NOMO-1 treated with dmso at 0.1 percent for 144 hours (cell line): ENCODE data around the gene GRIK5.
A peak's percentile ranks its signal among the peaks of the same experiment; 100 is the strongest.

Source experiments
- DNase-seq: peaks from one replicate; lab custom pipeline; 2025; ENCODE audit not compliant: unreplicated experiment; lab: John Stamatoyannopoulos, UW

Gene GRIK5

DNA sequence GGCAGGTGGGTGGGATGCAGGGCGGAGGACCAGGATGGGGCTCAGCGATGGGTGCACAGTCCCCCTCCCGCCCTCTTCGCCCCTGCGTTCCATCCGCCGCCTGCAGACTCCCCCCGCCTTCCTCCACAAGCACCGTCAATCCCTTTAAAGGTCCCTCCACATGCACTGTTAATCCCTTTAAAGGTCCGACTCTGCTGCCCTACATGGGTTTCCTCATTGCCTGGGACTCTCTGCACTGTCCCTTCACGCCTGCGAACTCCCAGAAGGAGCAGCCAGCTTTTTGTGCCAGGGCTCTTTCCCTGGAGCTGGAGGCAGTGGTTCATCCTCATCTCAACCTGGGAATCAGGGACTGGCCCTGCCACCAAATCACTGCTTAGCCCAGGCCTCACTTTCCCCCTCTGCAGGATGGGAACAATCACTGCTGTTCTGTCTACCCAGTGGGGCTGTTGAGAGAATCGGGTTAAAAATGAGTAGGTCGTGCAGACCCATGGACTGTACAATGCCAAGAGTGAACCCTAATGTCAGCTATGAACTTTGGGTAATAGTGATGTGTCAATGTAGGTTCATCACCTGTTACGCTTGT, 26.3 kb upstream of the GRIK5 start:
- no peak for DNase-seq

DNA sequence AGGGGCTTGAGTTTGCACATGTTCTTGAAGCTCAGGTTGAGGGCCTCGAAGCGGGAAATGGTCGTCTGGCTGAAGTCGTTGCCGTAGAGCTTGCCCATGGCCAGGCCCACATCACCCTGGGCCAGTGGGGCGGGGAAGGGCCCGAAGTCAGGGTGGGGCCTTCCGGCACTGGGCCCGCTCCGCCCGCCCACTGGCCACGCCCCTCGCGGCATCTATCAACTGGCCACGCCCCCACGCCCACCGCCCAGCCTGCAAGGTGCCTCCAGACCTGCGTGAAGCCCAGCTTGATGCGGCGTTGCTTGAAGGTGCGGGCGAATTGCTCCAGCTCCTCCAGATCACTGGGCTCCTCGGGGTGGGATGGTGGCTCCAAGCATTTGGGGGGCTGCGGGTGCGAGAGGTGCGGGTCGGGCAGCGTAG, 25.8 kb upstream of the GRIK5 start:
- no peak for DNase-seq

DNA sequence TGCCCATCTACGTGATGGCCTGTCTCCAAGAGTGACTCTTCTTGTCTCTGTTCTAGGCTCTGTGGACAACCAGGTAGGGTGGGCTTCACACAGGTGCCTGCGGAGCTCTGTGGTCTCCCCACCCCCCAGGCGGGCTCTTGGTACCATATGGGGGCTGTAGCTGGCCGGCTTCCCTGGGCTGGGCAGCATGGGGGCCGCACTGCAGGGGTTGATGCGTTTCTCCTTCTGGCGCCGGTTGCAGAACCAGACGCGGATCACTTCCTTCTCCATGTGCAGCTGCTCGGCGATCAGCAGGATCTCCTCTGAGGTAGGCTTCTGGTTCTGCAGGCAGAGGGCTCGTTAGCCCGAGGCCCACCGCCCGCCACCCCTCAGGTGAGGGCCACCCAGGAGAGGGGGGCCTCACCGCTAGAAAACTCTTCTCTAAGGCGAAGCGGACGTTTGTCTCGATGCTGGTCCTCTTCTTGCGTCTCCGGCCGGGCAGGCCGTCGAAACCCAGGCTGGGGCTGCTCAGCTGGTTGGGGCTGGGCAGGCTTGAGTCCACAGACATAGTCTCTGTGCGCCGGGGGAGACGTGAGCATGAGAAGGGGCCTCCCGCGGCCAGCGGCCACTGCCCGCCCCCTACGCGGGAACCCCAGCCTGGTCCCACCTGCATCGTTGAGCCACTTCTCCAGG, 25.3 kb upstream of the GRIK5 start:
- no peak for DNase-seq

DNA sequence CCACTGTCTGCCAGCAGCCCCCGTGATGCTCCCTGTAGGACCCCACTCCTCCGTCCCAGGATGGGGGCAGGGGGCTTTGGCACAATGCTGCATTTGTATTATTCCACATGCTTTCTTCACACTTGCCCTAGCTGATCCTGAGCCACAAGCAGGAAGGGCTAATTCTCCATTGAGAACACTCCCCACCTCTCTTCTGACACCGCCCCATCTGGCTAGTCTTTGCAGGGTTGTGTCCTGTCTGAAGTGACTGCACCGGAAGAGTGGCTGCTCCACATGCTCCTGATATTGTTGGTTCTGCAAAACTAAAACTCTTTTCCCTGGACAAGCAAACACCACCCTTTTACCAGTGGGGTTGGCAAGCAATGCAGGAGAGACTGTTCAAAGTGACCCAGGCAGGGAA, 23.9 kb upstream of the GRIK5 start:
- no peak for DNase-seq

DNA sequence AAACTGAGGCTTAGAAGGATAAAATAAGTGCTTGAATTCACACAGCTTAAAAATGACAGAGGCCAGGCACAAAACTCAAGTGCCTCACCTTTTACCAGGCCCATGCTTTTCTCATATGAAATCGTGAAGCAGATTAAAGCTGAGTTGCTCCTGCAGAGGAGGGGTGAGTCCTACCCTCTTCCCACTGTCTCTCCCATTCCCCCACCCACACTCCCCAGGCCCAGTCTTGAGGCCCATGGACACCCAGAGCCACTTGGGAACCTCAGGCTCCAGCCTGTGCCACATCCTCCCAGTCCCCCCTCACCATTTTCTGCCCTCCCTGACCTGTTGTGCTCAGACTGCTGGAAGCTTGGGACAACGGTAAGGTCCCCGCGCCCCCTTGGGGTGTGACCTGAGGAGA, 23.5 kb upstream of the GRIK5 start:
- no peak for DNase-seq

DNA sequence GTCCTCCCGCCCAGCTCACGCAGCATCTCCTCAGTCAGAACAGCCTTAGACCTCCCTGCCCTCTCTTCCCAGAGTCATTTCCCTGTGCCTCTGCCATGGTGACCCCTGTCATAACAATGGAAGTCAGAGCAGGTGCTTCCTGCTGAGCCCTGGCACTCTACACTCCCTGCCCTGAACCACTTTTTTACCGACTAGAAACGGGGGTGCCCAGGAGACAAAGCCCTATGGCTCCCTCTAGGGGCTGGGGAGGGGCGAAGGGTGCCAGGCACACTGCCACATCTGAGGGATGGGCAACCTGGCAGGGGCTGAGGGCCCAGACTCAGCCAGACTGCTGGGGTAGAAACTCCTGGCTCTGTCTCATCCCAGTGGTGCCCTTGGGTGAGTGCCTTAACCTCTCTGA, 22.3 kb upstream of the GRIK5 start:
- no peak for DNase-seq

DNA sequence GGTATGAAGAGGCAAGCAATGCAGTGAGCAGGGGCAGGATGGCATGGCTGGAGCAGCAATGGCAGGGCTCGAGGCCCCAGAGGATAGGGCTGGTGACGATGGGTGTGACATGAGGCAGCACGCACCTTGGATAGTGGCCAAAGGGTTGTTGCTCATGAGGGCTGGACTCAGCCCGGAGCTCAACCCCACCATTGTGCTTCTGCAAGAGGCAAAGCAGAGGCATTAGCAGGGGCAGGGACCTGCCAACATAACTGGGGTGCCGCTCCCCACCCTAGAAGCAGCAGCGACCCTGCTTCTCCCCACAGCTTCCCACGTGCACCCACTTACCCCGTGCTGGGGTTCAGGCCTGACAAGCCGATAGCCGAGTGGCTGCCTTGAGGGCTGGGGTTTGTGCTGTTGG, 21.7 kb upstream of the GRIK5 start:
- no peak for DNase-seq

DNA sequence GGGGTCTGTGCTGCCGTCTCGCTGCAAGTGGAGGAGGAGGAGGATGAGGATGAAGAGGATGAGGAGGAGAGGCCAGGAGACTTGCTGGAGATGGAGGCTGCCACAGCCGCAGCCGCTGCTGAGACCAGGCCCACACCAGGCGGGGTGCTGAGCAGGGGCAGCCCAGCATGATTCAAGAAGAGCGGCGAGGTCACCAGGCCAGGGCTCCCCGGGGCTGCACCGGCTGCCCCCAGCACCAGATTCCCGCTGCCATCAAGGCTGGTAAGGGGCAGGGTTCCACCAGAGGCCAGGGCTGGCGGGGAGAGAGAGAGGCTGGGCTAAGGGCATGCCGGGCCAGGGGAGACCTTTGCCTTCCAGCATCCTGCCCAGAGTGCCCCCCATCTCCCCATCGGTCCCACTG, 21.3 kb upstream of the GRIK5 start:
- no peak for DNase-seq

DNA sequence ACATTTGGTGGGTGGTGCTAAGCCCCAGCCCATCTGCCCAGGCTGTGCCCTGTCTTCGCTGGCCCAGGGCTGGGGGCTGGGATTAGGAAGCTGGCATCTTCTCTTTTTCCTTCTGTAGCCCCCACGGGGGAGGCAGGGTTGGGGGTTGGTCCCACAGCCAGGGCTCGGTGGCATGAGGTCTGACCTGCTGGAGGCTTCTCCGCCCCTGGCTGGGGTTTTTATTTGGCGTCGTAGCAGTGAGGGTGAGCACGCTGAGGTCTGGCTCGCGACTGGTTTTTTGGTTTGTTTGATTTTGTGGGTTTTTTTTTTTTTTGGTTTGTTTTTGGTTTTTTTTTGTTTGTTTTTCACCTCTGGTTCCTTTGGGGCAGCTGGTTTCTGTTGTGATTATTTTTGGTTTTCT, 20.7 kb upstream of the GRIK5 start:
- DNase-seq, result no peak

DNA sequence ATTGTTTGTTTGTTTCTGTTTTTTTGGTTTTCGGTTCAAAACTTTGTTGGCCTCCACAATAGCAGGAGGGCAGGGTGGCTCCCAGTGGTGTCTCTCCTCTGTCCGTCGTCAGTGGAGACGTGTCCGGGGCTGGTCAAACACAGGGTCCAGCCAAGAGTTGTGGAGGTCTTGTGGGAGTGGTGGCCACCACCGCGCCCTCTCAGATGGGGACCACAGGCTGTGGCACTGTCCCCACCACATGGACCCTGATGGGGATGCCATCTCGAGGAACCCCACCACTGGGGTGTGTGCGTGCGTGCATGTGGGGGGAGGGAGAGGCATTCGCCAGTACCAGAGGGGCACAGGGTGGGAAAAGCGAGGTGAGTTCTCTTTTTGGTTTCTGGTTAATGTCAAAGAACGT, 19.8 kb upstream of the GRIK5 start:
- no peak for DNase-seq

DNA sequence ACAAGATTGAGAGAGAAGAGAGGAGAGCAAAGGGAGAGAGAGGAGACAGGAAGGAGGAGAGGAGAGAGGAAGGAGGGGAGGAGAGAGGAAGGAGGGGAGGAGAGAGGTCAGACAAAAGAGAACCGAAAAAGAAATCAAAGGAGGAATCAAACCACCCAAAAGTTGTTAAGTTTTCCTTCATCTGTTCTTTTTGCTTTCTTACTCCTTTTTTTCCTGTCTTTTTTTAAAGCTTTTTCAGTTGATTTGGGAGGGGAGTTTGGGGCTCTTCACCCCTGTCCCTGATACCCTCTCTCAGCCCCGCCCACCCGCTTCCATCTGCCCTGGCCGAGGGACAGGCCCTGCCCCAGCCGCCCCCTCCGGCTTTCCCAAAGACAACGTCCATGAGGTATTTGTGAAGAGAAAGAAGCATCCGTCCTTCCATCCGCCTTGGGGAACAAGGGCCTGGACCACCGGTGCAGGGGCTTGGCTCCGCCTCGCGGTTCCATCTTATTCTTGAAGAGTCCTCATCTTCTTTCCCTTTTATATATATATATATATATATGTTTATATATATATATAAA, 19.3 kb upstream of the GRIK5 start:
- DNase-seq, result no peak

DNA sequence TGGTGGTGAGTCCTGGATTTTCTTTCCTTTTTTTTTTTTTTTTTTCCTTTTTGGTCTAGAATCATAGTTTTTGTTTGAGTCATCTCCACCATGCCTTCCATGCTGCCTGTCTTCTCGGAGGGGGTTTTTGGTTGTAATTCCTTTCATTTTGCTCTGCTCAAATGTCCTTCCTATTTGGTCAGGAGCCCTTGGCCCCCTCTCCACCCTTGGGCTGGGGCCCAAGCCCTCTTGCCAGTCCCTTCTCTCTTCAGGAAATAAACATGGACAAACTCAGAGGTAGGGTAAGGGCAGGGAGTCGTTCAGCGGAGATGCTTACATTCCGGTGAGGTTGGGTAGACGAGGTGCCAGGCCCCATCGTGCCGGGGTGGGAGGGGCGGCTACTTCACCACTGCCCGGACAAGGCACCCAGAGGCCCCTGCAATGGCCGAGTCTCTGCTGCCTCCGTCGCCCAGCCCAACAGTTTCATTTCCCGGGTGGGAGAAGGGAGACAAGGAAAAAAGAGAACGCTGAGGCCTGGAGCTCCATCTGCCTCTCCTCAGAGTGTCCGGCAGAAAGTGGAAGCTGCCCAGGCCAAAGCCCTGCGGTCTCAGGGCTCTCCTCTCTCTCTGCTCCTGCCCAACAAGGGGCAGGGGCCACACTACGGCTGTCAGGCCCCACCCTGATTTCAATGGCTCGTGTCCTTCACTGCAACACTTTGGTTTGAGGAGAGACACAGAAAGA, 18.6 kb upstream of the GRIK5 start:
- DNase-seq, result no peak

DNA sequence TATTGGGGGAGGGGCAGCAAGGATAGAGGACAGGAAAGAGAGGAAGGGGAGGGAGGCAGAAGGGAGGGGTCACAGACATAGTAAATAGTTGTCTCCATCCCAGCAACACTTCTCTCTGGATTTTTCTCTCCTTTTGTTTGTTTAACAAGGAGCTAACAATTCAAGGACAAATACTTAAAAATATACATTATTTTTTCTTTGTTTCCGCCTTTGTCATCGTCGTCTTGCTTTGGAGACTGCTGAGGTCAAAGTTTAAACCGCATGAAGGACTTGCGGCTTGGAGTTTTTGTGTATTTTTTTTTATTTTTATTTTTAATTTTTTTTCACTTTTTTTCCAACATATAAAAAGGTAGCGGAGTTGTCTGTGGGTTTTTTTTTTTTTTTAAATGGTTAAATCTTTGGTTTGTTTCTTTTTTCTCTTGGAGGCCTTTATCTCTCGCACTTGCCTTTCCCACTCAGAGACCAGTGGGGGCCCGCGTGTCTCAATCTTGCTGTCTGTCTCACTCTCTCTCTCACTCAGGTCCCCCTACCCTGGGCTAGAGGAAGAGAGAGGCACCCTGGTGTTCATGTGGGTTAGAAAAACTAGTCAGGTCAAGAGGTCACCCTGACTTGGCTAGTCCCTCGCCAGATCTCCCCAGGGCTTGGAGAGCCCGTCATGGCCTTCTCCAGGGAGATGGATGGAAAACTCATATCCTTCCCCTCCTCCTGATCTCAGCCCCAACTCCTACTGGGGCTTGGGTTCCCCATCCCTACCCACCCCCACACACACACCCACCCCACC, 17.0 kb upstream of the GRIK5 start:
- DNase-seq, result no peak

DNA sequence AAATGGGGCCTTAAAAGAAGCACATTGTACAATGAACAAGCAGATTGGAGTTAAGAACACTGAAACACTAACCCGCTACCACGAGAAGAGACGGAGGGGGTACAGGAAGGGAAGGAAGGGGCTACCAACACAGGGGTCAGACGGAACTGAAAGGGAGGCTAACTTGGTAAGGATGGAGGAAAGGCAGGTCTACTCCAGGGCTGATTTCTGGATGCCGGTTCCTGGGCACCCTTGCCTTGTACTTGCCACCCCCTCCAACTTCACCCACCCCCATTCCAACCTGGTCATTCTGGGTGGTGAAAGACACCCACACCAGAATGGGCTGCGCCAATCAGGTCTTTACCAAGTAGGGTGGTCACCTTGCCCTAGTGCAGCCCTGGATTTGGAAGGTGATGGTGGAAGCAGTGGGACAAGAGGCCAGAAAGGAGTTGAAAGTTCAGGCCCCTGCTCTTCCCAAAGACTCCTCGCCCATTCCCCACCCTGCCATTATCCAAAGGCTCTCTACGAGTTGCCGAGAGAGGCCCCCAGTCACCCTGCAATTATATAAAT, 16.3 kb upstream of the GRIK5 start:
- no peak for DNase-seq

DNA sequence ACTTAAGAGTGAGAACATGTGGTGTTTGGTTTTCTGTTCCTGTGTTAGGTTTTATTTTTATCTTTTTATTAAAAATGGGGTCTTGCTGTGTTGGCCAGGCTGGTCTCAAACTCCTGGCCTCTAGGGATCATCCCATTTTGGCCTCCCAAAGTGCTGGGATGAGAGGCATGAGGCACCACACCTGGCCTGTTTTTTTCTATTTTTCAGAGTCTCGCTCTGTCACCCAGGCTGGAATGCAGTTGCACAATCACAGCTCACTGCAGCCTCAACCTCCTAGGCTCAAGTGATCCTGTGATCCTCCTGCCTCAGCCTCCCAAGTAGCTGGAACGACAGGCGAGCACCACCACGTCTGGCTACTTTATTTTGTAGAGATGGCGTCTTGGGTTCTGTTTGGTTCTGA, 13.5 kb upstream of the GRIK5 start:
- no peak for DNase-seq

DNA sequence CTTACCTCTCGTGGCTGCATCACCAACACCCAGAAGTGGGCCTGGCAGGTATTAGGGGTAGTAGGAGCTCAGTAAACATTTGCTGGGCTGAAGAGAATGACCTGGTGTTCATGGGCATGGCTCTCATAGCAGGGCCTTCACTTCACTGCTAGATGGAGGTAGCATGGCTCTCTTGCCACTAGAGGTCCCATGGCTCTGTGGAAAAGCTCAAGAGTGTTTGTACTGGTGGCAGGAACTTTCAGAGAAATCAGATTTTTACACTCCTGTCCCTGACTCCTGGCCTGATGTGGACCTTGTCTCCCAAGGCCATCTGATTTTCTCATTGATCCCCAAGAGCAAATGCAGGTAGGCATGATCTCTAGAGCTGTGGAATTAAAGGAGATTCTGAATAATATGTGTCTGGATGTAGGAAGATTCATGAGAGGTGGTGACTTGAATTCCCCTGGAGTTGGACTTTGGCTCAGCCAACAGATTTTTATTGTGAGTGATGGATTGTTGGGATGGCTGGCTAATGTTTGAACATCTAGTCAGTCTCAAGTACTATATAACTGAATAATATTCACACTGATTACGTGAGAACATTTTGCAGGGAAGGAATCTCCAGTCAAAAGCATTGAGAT, 11.7 kb upstream of the GRIK5 start:
- peak; percentile 10 for DNase-seq

DNA sequence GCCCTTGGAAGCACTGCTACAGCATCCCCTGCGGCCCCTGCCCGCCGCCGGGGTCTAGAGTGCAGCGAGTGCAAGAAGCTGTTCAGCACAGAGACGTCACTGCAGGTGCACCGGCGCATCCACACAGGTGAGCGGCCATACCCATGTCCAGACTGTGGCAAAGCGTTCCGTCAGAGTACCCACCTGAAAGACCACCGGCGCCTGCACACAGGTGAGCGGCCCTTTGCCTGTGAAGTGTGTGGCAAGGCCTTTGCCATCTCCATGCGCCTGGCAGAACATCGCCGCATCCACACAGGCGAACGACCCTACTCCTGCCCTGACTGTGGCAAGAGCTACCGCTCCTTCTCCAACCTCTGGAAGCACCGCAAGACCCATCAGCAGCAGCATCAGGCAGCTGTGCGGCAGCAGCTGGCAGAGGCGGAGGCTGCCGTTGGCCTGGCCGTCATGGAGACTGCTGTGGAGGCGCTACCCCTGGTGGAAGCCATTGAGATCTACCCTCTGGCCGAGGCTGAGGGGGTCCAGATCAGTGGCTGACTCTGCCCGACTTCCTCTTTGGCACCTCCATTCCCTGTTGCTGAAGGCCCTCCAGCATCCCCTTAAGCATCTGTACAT, 10.9 kb upstream of the GRIK5 start:
- DNase-seq, result no peak

DNA sequence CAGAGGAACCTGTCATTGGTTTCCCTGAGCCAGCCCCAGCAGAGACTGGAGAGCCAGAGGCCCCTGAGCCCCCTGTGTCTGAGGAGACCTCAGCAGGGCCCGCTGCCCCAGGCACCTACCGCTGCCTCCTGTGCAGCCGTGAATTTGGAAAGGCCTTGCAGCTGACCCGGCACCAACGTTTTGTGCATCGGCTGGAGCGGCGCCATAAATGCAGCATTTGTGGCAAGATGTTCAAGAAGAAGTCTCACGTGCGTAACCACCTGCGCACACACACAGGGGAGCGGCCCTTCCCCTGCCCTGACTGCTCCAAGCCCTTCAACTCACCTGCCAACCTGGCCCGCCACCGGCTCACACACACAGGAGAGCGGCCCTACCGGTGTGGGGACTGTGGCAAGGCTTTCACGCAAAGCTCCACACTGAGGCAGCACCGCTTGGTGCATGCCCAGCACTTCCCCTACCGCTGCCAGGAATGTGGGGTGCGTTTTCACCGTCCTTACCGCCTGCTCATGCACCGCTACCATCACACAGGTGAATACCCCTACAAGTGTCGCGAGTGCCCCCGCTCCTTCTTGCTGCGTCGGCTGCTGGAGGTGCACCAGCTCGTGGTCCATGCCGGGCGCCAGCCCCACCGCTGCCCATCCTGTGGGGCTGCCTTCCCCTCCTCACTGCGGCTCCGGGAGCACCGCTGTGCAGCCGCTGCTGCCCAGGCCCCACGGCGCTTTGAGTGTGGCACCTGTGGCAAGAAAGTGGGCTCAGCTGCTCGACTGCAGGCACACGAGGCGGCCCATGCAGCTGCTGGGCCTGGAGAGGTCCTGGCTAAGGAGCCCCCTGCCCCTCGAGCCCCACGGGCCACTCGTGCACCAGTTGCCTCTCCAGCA, 10.1 kb upstream of the GRIK5 start:
- DNase-seq, result no peak

DNA sequence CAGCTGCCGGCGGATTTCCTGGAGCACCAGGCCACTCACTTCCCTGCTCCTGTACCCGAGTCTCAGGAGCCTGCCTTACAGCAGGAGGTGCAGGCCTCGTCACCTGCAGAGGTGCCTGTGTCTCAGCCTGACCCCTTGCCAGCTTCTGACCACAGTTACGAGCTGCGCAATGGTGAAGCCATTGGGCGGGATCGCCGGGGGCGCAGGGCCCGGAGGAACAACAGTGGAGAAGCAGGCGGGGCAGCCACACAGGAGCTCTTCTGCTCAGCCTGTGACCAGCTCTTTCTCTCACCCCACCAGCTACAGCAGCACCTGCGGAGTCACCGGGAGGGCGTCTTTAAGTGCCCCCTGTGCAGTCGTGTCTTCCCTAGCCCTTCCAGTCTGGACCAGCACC, 9.3 kb upstream of the GRIK5 start:
- no peak for DNase-seq
